H9 (cell line): Measurements from ENCODE around the gene TOR1AIP1. TPM values are rescaled to one million over a fixed set of nuclear protein-coding genes. Genes with fewer than 3 reads are reported as not detected.

Experiments
- DNase-seq: peaks from one replicate; pipeline ENCODE4 v3.0.0-alpha.2; 2017
- H2AFZ ChIP-seq: one replicate; pipeline ENCODE4 v1.6.1; 2013; ENCODE audit warnings: mild to moderate bottlenecking, low read length, control low read depth, moderate library complexity
- H2AK5ac ChIP-seq: 2 replicates; pipeline ENCODE4 v1.6.1; 2013; ENCODE audit warnings: low read length, control low read depth, mixed read lengths; ENCODE audit not compliant: insufficient read length
- H2BK120ac ChIP-seq: one replicate; pipeline ENCODE4 v1.6.1; 2013; ENCODE audit warnings: low read depth, mild to moderate bottlenecking, low read length, control low read depth, inconsistent platforms; ENCODE audit not compliant: poor library complexity, severe bottlenecking
- H2BK12ac ChIP-seq: 2 replicates; pipeline ENCODE4 v1.6.1; 2013; ENCODE audit warnings: low read length, control low read depth, mixed read lengths, low read depth; ENCODE audit not compliant: insufficient read length
- H2BK15ac ChIP-seq: 2 replicates; pipeline ENCODE4 v1.6.1; 2013; ENCODE audit warnings: low read depth, low read length, control low read depth
- H2BK20ac ChIP-seq: one replicate; pipeline ENCODE4 v1.6.1; 2013; ENCODE audit warnings: low read depth, mild to moderate bottlenecking, low read length, control low read depth, inconsistent platforms; ENCODE audit not compliant: poor library complexity, severe bottlenecking
- H2BK5ac ChIP-seq: 2 replicates; pipeline ENCODE4 v1.6.1; 2013; ENCODE audit warnings: low read length, control low read depth, mixed read lengths; ENCODE audit not compliant: insufficient read length
- H3K14ac ChIP-seq: 2 replicates; pipeline ENCODE4 v1.6.1; 2013; ENCODE audit warnings: low read length, control low read depth; ENCODE audit not compliant: insufficient read depth
- H3K18ac ChIP-seq: 2 replicates; pipeline ENCODE4 v1.6.1; 2013; ENCODE audit warnings: low read depth, mild to moderate bottlenecking, mixed read lengths, low read length, control low read depth; ENCODE audit not compliant: insufficient read length
- H3K23ac ChIP-seq: 2 replicates; pipeline ENCODE4 v1.6.1; 2013; ENCODE audit warnings: low read length, control low read depth, mixed read lengths, low read depth; ENCODE audit not compliant: insufficient read length
- H3K23me2 ChIP-seq: 2 replicates; pipeline ENCODE4 v1.6.1; 2013; ENCODE audit warnings: low read depth, mild to moderate bottlenecking, mixed read lengths, low read length, control low read depth; ENCODE audit not compliant: insufficient read length, poor library complexity, severe bottlenecking
- H3K27ac ChIP-seq: 2 replicates; pipeline ENCODE4 v1.5.1; 2013; ENCODE audit warnings: low read length, control low read depth, mixed read lengths, low read depth; ENCODE audit not compliant: insufficient read length
- H3K27me3 ChIP-seq: 2 replicates; pipeline ENCODE4 v1.6.1; 2013; ENCODE audit warnings: low read length, control low read depth, inconsistent platforms; ENCODE audit not compliant: insufficient read depth
- H3K4ac ChIP-seq: 2 replicates; pipeline ENCODE4 v1.6.1; 2013; ENCODE audit warnings: low read depth, mild to moderate bottlenecking, control low read depth, inconsistent platforms, low read length, moderate library complexity
- H3K4me1 ChIP-seq: 2 replicates; pipeline ENCODE4 v1.6.1; 2013; ENCODE audit warnings: low read length, control low read depth, inconsistent platforms; ENCODE audit not compliant: insufficient read depth
- H3K4me2 ChIP-seq: 2 replicates; pipeline ENCODE4 v1.6.1; 2013; ENCODE audit warnings: low read length, control low read depth, mixed read lengths; ENCODE audit not compliant: insufficient read length, insufficient read depth
- H3K56ac ChIP-seq: 2 replicates; pipeline ENCODE4 v1.6.1; 2013; ENCODE audit warnings: low read depth, mild to moderate bottlenecking, mixed read lengths, low read length, control low read depth; ENCODE audit not compliant: insufficient read length
- H3K79me1 ChIP-seq: 2 replicates; pipeline ENCODE4 v1.6.1; 2013; ENCODE audit warnings: low read depth, mild to moderate bottlenecking, moderate library complexity, low read length, control low read depth, inconsistent platforms; ENCODE audit not compliant: insufficient read depth, poor library complexity, severe bottlenecking
- H3K79me2 ChIP-seq: 2 replicates; pipeline ENCODE4 v1.6.1; 2013; ENCODE audit warnings: low read length, control low read depth, inconsistent platforms; ENCODE audit not compliant: insufficient read depth
- H3K9ac ChIP-seq: 2 replicates; pipeline ENCODE4 v1.6.1; 2013; ENCODE audit warnings: low read length, control low read depth, mixed read lengths; ENCODE audit not compliant: insufficient read length; ENCODE audit errors: extremely low read depth
- H3K9me3 ChIP-seq: one replicate; pipeline ENCODE4 v1.6.1; 2013; ENCODE audit warnings: low read depth, low read length, inconsistent platforms; ENCODE audit not compliant: control insufficient read depth
- H3T11ph ChIP-seq: one replicate; pipeline ENCODE4 v1.6.1; 2013; ENCODE audit warnings: mild to moderate bottlenecking, low read length, control low read depth, inconsistent platforms
- H4K20me1 ChIP-seq: one replicate; pipeline ENCODE4 v1.6.1; 2013; ENCODE audit not compliant: control insufficient read depth, insufficient read length, insufficient read depth
- H4K5ac ChIP-seq: 2 replicates; pipeline ENCODE4 v1.6.1; 2013; ENCODE audit warnings: low read depth, mild to moderate bottlenecking, mixed read lengths, low read length, control low read depth; ENCODE audit not compliant: insufficient read length
- H4K8ac ChIP-seq: replicated peaks from 2 replicates; pipeline ENCODE4 v1.6.1; 2013; ENCODE audit warnings: low read length, control low read depth, mixed read lengths, low read depth; ENCODE audit not compliant: insufficient read length
- H4K91ac ChIP-seq: 2 replicates; pipeline ENCODE4 v1.6.1; 2013; ENCODE audit warnings: low read depth, mild to moderate bottlenecking, moderate library complexity, mixed read lengths, low read length, control low read depth; ENCODE audit not compliant: insufficient read length
- H3K27ac Mint-ChIP-seq, 3 experiments: 2 replicates in 2 of 3; 3 replicates in 1 of 3; pipeline ENCODE4 v1.8.0; 2020 to 2021; ENCODE audit warnings: mixed read lengths in 3 of 3, mild to moderate bottlenecking in 1 of 3, moderate library complexity in 1 of 3
- H3K27me3 Mint-ChIP-seq: 2 replicates; pipeline ENCODE4 v1.8.0; 2021; ENCODE audit warnings: low read depth, mild to moderate bottlenecking, moderate library complexity, mixed read lengths
- H3K36me3 Mint-ChIP-seq, 3 experiments: 2 replicates in 2 of 3; 3 replicates in 1 of 3; pipeline ENCODE4 v1.8.0; 2020 to 2021; ENCODE audit warnings: low read depth in 3 of 3, mixed read lengths in 3 of 3; ENCODE audit not compliant: insufficient read depth in 1 of 3
- H3K4me1 Mint-ChIP-seq, 2 experiments: 2 replicates each; pipeline ENCODE4 v1.8.0; 2020; ENCODE audit warnings: mixed read lengths in 2 of 2
- H3K4me3 Mint-ChIP-seq, 2 experiments: 2 replicates in 1 of 2; 3 replicates in 1 of 2; pipeline ENCODE4 v1.8.0; 2020 to 2021; ENCODE audit warnings: mild to moderate bottlenecking in 2 of 2, mixed read lengths in 2 of 2, moderate library complexity in 1 of 2
- H3K9me3 Mint-ChIP-seq, 2 experiments: 2 replicates in 1 of 2; 3 replicates in 1 of 2; pipeline ENCODE4 v1.8.0; 2020; ENCODE audit warnings: mild to moderate bottlenecking in 2 of 2, mixed read lengths in 2 of 2, moderate library complexity in 1 of 2
- CTCF ChIP-seq: fragments of 200-600 bp; sonication (generic); conservative IDR thresholded peaks from 3 replicates; pipeline ENCODE4 v1.8.0; 2021; ENCODE audit warnings: antibody characterized with exemption, mild to moderate bottlenecking
- WGBS: extraction: QIAGEN DNeasy Blood & Tissue Kit; methylation state at CpG from one replicate; pipeline ENCODE4 v1.1.7; 2013; ENCODE audit warnings: missing lambda C conversion rate, low lambda C conversion rate, mixed read lengths; ENCODE audit not compliant: insufficient read length; ENCODE audit errors: extremely low coverage; 5-methylcytosine and 5-hydroxymethylcytosine counted together
- total RNA-seq: library from RNA; stranded (reverse); gene quantifications from 2 replicates; pipeline ENCODE4 v1.2.1, GENCODE V29; 2021

TOR1AIP1 gene
- total RNA-seq, 1 experiment from 2014 or later: 25.5 TPM

- Histone ChIP-seq H2BK20ac (no peak overlapping the region), H2BK120ac (no peak overlapping the region), H3K14ac (no peak overlapping the region), H3T11ph (no peak overlapping the region), H3K79me1 (no peaks in the 10 kb centered on the region), H3K9me3 (no peaks in the 10 kb centered on the region), H3K23ac (no peak overlapping the region), H3K4me1 (peaks cover 7% of the 10 kb centered on the region; the same call in 1 of the 2 replicates), H2AK5ac (no peak overlapping the region), H2AFZ (no peak overlapping the region), H3K27me3 (no peaks in the 10 kb centered on the region), H3K79me2 (no peaks in the 10 kb centered on the region), H4K8ac (no peak overlapping the region), H4K5ac (no peak overlapping the region), H2BK5ac (no peak overlapping the region), H2BK12ac (no peak overlapping the region), H3K18ac (no peak overlapping the region), H2BK15ac (no peak overlapping the region), H3K4ac (no peak overlapping the region), H3K56ac (no peak overlapping the region), H3K9ac (no peak overlapping the region), H3K4me2 (no peak overlapping the region), H4K20me1 (no peaks in the 10 kb centered on the region), H3K27ac (no peak overlapping the region), H3K23me2 (no peaks in the 10 kb centered on the region), H4K91ac (no peak overlapping the region)
- Mint-ChIP-seq H3K4me3 (no peak overlapping the region), H3K4me1 (peaks cover 12 to 14% of the 10 kb centered on the region in 2 experiments), H3K27me3 (no peaks in the 10 kb centered on the region), H3K27ac (no peak overlapping the region), H3K9me3 (no peaks in the 10 kb centered on the region), H3K36me3 (no peaks in the 10 kb centered on the region)
- no peak for DNase-seq
- WGBS: no CpG with 5 or more reads among the region's 4 CpGs
- TF ChIP-seq CTCF: no peak
Measured at GRCh38 chr1:179925922-179926849, 44.1 kb downstream of the TOR1AIP1 start.
